OCI-LY1 (cell line): Measurements from ENCODE around the gene HPS5.

Experiments
- EZH2 ChIP-seq: fragments of 200-600 bp; sonication (generic), shearing (Covaris generic); IDR thresholded peaks from 2 replicates; pipeline ENCODE4 v1.8.0; 2017; ENCODE audit warnings: borderline replicate concordance, mixed run types, mild to moderate bottlenecking, antibody characterized with exemption, low read length, moderate library complexity, mixed read lengths
- TF ChIP-seq, protein P1 (sequence below): fragments of 200-600 bp; sonication (generic), shearing (Covaris generic); IDR thresholded peaks from 2 replicates; pipeline ENCODE4 v1.5.1; 2017; ENCODE audit warnings: mild to moderate bottlenecking, antibody characterized with exemption, low read length, moderate library complexity, mixed read lengths

DNA sequence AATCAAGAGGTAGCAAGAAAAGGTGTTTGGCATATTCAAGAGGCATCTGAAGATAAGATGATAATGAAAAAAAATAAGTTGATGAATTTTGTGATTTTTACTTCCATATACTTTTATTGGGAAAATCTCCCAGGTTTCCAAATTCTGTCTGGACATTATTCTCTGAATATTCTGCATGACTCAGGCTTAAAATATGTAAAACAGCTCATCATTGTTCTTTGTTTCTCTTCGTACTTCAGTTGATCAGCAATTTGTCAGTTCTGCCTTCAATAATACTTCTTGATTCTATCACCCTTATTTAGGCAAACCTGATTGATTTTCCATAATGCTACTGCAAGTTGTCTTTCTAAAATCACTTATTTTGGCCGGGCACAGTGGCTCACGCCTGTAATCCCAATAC lies 30.6 kb upstream of the HPS5 start:
- TF ChIP-seq, protein P1, sequence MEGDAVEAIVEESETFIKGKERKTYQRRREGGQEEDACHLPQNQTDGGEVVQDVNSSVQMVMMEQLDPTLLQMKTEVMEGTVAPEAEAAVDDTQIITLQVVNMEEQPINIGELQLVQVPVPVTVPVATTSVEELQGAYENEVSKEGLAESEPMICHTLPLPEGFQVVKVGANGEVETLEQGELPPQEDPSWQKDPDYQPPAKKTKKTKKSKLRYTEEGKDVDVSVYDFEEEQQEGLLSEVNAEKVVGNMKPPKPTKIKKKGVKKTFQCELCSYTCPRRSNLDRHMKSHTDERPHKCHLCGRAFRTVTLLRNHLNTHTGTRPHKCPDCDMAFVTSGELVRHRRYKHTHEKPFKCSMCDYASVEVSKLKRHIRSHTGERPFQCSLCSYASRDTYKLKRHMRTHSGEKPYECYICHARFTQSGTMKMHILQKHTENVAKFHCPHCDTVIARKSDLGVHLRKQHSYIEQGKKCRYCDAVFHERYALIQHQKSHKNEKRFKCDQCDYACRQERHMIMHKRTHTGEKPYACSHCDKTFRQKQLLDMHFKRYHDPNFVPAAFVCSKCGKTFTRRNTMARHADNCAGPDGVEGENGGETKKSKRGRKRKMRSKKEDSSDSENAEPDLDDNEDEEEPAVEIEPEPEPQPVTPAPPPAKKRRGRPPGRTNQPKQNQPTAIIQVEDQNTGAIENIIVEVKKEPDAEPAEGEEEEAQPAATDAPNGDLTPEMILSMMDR: no peak
- TF ChIP-seq EZH2: no peak
